Cortex of kidney (tissue), 1 donor: ENCODE results near the gene PCCA.

Experiments
- DNase-seq: peaks from one replicate; lab custom pipeline; 2025; lab: John Stamatoyannopoulos, UW

The PCCA gene

GRCh38 chr13:100428986-100429385 is 340.1 kb downstream of the PCCA start:
- no peak for DNase-seq

- no peak for DNase-seq
Observed at GRCh38 chr13:100432611-100433010, 343.7 kb downstream of the PCCA start.

GRCh38 chr13:100433475-100433874 is 344.6 kb downstream of the PCCA start:
- DNase-seq = no peak

- no peak for DNase-seq
Observed at GRCh38 chr13:100434010-100434763, 345.3 kb downstream of the PCCA start.

GRCh38 chr13:100436099-100436498 is 347.2 kb downstream of the PCCA start:
- DNase-seq = no peak

- no peak for DNase-seq
Observed at GRCh38 chr13:100438059-100438788, 349.3 kb downstream of the PCCA start.

- DNase-seq = no peak
Observed at GRCh38 chr13:100439247-100439970, 350.5 kb downstream of the PCCA start.

GRCh38 chr13:100440751-100441425 is 352.0 kb downstream of the PCCA start:
- no peak for DNase-seq

- DNase-seq = no peak
Observed at GRCh38 chr13:100442095-100442832, 353.4 kb downstream of the PCCA start.

GRCh38 chr13:100443278-100443997 is 354.5 kb downstream of the PCCA start:
- no peak for DNase-seq

- DNase-seq = no peak
Observed at GRCh38 chr13:100443998-100444328, 355.1 kb downstream of the PCCA start.

GRCh38 chr13:100447831-100448230 is 358.9 kb downstream of the PCCA start:
- DNase-seq = no peak

- DNase-seq = no peak
Observed at GRCh38 chr13:100451923-100452322, 363.0 kb downstream of the PCCA start.

GRCh38 chr13:100454876-100455275 is 366.0 kb downstream of the PCCA start:
- no peak for DNase-seq

GRCh38 chr13:100458673-100459072 is 369.8 kb downstream of the PCCA start:
- DNase-seq = no peak

GRCh38 chr13:100459747-100460146 is 370.9 kb downstream of the PCCA start:
- no peak for DNase-seq

- no peak for DNase-seq
Observed at GRCh38 chr13:100460266-100460665, 371.4 kb downstream of the PCCA start.

- DNase-seq = no peak
Observed at GRCh38 chr13:100460791-100461190, 371.9 kb downstream of the PCCA start.

GRCh38 chr13:100461309-100462030 is 372.6 kb downstream of the PCCA start:
- DNase-seq = no peak

GRCh38 chr13:100464006-100464405 is 375.1 kb downstream of the PCCA start:
- no peak for DNase-seq
